HEK293T (cell line): ENCODE data around the gene HOXA7.

Experiments used
- ELF4 ChIP-seq: fragments of 450-650 bp; IDR thresholded peaks from 2 replicates; pipeline ENCODE4 v1.6.1; 2017; ENCODE audit warnings: antibody characterized with exemption
- FOXM1 ChIP-seq: fragments of 450-650 bp; IDR thresholded peaks from 2 replicates; pipeline ENCODE4 v1.6.1; 2017; ENCODE audit warnings: mild to moderate bottlenecking, borderline replicate concordance
- L3MBTL2 ChIP-seq: fragments of 450-650 bp; conservative IDR thresholded peaks from 2 replicates; pipeline ENCODE4 v1.6.1; 2016; ENCODE audit warnings: mild to moderate bottlenecking
- TARDBP ChIP-seq: fragments of 450-650 bp; IDR thresholded peaks from 2 replicates; pipeline ENCODE4 v1.6.1; 2016
- ZNF384 ChIP-seq: fragments of 450-650 bp; IDR thresholded peaks from 2 replicates; pipeline ENCODE4 v1.6.1; 2016

DNA sequence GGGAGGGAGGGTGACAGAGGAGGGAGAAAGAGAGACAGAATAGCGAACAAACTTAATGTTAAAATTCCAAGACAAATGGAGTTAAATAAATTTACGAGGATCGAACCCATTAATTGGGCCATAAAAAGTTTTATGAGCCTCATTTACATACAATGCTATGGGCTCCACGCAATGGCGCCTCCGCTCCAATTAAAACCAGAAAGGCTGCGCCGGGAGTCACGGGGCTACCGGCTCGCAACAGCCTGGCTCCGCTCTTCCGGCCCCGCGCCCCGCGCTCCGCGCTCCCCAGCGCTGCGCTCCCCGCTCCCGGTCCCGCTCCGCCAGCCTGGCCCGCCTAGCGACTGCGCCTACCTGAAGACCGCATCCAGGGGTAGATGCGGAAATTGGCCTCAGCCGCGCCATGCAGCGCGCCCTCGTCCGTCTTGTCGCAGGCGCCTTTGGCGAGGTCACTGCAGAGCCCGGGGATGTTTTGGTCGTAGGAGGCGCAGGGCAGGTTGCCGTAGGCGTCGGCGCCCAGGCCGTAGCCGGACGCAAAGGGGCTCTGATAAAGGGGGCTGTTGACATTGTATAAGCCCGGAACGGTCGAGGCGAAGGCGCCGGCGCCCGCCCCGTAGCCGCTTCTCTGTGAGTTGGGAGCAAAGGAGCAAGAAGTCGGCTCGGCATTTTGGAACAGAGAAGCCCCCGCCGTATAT is 513 bp downstream of the HOXA7 start:
- no peak for TF ChIP-seq TARDBP
- no peak for TF ChIP-seq ELF4
- no peak for TF ChIP-seq FOXM1
- TF ChIP-seq ZNF384, result no peak
- peak; percentile 51 for TF ChIP-seq L3MBTL2
